SK-N-SH (cell line): ENCODE measurements around the gene TFR2. TPM values are rescaled to one million over a fixed set of nuclear protein-coding genes. Genes with fewer than 3 reads are reported as not detected.

Source experiments
- ELF1 ChIP-seq: IDR thresholded peaks from 2 replicates; pipeline ENCODE4 v1.4.0; 2012
- EP300 ChIP-seq, 2 experiments: IDR thresholded peaks; 2 replicates each; pipeline versions ENCODE4 v1.4.0 to v1.6.1; 2012; ENCODE audit warnings: borderline replicate concordance in 1 of 2, low read depth in 1 of 2, low read length in 1 of 2
- FOSL2 ChIP-seq: IDR thresholded peaks from 2 replicates; pipeline ENCODE4 v1.4.0; 2012; ENCODE audit warnings: low read depth, mild to moderate bottlenecking, moderate library complexity, borderline replicate concordance
- FOXJ3 ChIP-seq: sonication (generic); formaldehyde crosslinking; IDR thresholded peaks from 2 replicates; pipeline ENCODE4 v1.5.1; 2020; ENCODE audit warnings: mild to moderate bottlenecking, missing genetic modification reagents
- GABPA ChIP-seq: IDR thresholded peaks from 2 replicates; pipeline ENCODE4 v1.4.0; 2012; ENCODE audit warnings: low read depth, mild to moderate bottlenecking
- GATA2 ChIP-seq: sonication (generic); formaldehyde crosslinking; IDR thresholded peaks from 2 replicates; pipeline ENCODE4 v1.5.0; 2020; ENCODE audit warnings: mild to moderate bottlenecking, missing genetic modification reagents
- JUND ChIP-seq: IDR thresholded peaks from 2 replicates; pipeline ENCODE4 v1.4.0; 2012
- MXI1 ChIP-seq: IDR thresholded peaks from 2 replicates; pipeline ENCODE4 v1.6.1; 2012; ENCODE audit warnings: mild to moderate bottlenecking, low read depth, low read length, improper control_type of control experiment
- NRF1 ChIP-seq: IDR thresholded peaks from 2 replicates; pipeline ENCODE4 v1.6.1; 2012; ENCODE audit warnings: low read depth, mild to moderate bottlenecking, low read length
- RAD21 ChIP-seq: IDR thresholded peaks from 2 replicates; pipeline ENCODE4 v1.6.1; 2012; ENCODE audit warnings: mild to moderate bottlenecking, low read length
- RCOR1 ChIP-seq: fragments of 150-350 bp; IDR thresholded peaks from 2 replicates; pipeline ENCODE4 v1.6.1; 2017; ENCODE audit warnings: antibody characterized with exemption, low read length
- RXRA ChIP-seq: IDR thresholded peaks from 2 replicates; pipeline ENCODE4 v1.4.0; 2012; ENCODE audit warnings: low read depth, mild to moderate bottlenecking, borderline replicate concordance
- SIN3A ChIP-seq: IDR thresholded peaks from 2 replicates; pipeline ENCODE4 v1.6.1; 2012; ENCODE audit warnings: low read depth, mild to moderate bottlenecking, low read length, moderate library complexity, borderline replicate concordance
- SMC3 ChIP-seq: IDR thresholded peaks from 2 replicates; pipeline ENCODE4 v1.6.1; 2012; ENCODE audit warnings: low read depth, low read length, improper control_type of control experiment
- TCF12 ChIP-seq: IDR thresholded peaks from 2 replicates; pipeline ENCODE4 v1.4.0; 2012
- TEAD4 ChIP-seq: IDR thresholded peaks from 2 replicates; pipeline ENCODE4 v1.4.0; 2012; ENCODE audit warnings: mild to moderate bottlenecking, borderline replicate concordance; ENCODE audit not compliant: insufficient read depth
- YY1 ChIP-seq: IDR thresholded peaks from 2 replicates; pipeline ENCODE4 v1.4.0; 2012; ENCODE audit warnings: low read depth, mild to moderate bottlenecking
- polyA plus RNA-seq, 3 experiments: library from polyadenylated mRNA; depleted of rRNA; stranded (reverse); fragments of >200 nt; gene quantifications; 2 replicates each; pipeline ENCODE4 v1.2.3, GENCODE V29; 2012
- TF ChIP-seq, protein P1 (sequence below): IDR thresholded peaks from 2 replicates; pipeline ENCODE4 v1.4.0; 2012; ENCODE audit warnings: low read depth
- TF ChIP-seq, protein P2 (sequence below): fragments of 150-350 bp; IDR thresholded peaks from 2 replicates; pipeline ENCODE4 v1.6.1; 2016; ENCODE audit warnings: mild to moderate bottlenecking, low read depth, low read length
- TF ChIP-seq, protein P3 (sequence below): fragments of 150-350 bp; IDR thresholded peaks from 2 replicates; pipeline ENCODE4 v1.6.1; 2017; ENCODE audit warnings: antibody characterized with exemption, low read length, low read depth, borderline replicate concordance
- TF ChIP-seq, protein P4 (sequence below): fragments of 200-600 bp; sonication (generic); IDR thresholded peaks from 2 replicates; pipeline ENCODE4 v1.6.1; 2017; ENCODE audit warnings: antibody characterized with exemption, mild to moderate bottlenecking, moderate library complexity

TFR2 gene
- polyA plus RNA-seq, 1 of the 3 experiments (the other 2 are of a cell fraction) = 0.30 TPM

DNA sequence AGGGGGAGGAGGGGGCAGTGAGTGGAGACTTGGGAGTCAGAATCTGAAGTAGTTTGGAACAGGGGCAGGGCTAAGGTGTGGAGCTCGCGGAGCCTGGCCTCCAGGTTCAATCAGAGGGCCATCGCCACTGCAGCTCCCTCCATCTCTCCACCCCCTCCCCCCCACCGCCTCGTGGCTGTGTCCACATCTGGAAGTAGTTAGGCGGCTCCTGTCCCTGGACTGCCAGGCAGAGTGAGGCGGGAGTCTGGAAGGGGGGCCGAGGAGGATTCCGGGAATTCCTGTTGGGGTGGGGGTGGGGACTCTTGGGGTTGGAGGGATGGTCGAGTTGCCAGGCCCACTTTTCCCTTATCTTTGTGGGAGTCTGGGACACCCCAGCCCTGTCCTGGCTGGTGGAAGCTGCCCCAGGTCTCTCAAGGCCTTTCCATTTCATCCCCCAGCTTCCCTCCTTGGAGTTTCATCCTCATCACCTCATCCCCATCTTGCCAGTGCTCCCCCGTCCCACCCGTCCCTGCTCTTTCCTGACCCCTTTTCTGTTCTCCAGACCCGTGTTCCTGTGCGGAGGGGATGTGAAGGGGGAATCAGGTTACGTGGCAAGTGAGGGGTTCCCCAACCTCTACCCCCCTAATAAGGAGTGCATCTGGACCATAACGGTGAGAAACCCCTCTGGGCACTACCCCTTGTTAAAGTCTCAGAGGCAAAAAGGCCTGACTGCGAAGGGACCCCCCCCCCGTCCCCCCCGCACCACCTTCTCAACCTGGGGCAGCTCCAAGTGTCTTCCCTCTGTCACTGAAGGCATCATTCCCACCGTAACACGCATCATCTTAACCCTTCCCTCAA, 38.2 kb downstream of the TFR2 start (continued):
- peak; percentile 80 for TF ChIP-seq FOXJ3 (CRISPR knock-in tag)
- peak; percentile 64; the same call in 1 of the 2 replicates for TF ChIP-seq GATA2
- TF ChIP-seq, protein P1, sequence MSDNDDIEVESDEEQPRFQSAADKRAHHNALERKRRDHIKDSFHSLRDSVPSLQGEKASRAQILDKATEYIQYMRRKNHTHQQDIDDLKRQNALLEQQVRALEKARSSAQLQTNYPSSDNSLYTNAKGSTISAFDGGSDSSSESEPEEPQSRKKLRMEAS = peak; percentile 99
- TF ChIP-seq JUND = no peak; the same call in 1 of the 2 replicates
- TF ChIP-seq GABPA = no peak
- peak; percentile 94 for TF ChIP-seq TEAD4
- peak; percentile 95 for TF ChIP-seq MXI1
- TF ChIP-seq FOSL2 = no peak; the same call in 1 of the 2 replicates
- TF ChIP-seq RCOR1 = peak; percentile 60; the same call in 1 of the 2 replicates
- TF ChIP-seq, protein P2, sequence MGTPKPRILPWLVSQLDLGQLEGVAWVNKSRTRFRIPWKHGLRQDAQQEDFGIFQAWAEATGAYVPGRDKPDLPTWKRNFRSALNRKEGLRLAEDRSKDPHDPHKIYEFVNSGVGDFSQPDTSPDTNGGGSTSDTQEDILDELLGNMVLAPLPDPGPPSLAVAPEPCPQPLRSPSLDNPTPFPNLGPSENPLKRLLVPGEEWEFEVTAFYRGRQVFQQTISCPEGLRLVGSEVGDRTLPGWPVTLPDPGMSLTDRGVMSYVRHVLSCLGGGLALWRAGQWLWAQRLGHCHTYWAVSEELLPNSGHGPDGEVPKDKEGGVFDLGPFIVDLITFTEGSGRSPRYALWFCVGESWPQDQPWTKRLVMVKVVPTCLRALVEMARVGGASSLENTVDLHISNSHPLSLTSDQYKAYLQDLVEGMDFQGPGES = no peak
- peak; percentile 95 for TF ChIP-seq SIN3A
- 0 out of 2 replicates have a peak, but pooled peaks have one; percentile 48 for TF ChIP-seq YY1
- TF ChIP-seq RAD21 = peak; percentile 12; the same call in 1 of the 2 replicates
- TF ChIP-seq, protein P3, sequence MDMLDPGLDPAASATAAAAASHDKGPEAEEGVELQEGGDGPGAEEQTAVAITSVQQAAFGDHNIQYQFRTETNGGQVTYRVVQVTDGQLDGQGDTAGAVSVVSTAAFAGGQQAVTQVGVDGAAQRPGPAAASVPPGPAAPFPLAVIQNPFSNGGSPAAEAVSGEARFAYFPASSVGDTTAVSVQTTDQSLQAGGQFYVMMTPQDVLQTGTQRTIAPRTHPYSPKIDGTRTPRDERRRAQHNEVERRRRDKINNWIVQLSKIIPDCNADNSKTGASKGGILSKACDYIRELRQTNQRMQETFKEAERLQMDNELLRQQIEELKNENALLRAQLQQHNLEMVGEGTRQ = no peak
- peak; percentile 81; the same call in 1 of the 2 replicates for TF ChIP-seq RXRA
- TF ChIP-seq EP300 (IDR thresholded peaks at IDR 0.05; ENCODE audit: borderline replicate concordance in 1 of 2, low read depth in 1 of 2, low read length in 1 of 2) = peak; percentile 90 to 93; a peak in 3 of 4 replicates
- TF ChIP-seq NRF1 = no peak
- peak; percentile 99 for TF ChIP-seq TCF12
- TF ChIP-seq, protein P4, sequence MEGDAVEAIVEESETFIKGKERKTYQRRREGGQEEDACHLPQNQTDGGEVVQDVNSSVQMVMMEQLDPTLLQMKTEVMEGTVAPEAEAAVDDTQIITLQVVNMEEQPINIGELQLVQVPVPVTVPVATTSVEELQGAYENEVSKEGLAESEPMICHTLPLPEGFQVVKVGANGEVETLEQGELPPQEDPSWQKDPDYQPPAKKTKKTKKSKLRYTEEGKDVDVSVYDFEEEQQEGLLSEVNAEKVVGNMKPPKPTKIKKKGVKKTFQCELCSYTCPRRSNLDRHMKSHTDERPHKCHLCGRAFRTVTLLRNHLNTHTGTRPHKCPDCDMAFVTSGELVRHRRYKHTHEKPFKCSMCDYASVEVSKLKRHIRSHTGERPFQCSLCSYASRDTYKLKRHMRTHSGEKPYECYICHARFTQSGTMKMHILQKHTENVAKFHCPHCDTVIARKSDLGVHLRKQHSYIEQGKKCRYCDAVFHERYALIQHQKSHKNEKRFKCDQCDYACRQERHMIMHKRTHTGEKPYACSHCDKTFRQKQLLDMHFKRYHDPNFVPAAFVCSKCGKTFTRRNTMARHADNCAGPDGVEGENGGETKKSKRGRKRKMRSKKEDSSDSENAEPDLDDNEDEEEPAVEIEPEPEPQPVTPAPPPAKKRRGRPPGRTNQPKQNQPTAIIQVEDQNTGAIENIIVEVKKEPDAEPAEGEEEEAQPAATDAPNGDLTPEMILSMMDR = no peak
- no peak for TF ChIP-seq ELF1
- no peak for TF ChIP-seq SMC3
